PC-3 (cell line): ENCODE results near the gene CACNA1C.

Experiments
- CTCF ChIP-seq: fragments of 300-600 bp; sonication (generic); conservative IDR thresholded peaks from 2 replicates; pipeline ENCODE4 v1.5.1; 2017; ENCODE audit warnings: antibody characterized with exemption, low read depth, mild to moderate bottlenecking, low read length
- EZH2 ChIP-seq: fragments of 300-600 bp; sonication (generic); IDR thresholded peaks from one replicate; pipeline ENCODE4 v1.6.1; 2017; ENCODE audit warnings: antibody characterized with exemption, mild to moderate bottlenecking, low read length; ENCODE audit not compliant: unreplicated experiment

- TF ChIP-seq CTCF (no peak), EZH2 (no peak)
These were observed 423.2 kb downstream of the CACNA1C start for GRCh38 chr12:2475984-2476383.
